Neural cell (in vitro differentiated cells): Measurements from ENCODE around the gene SREBF1. TPM values are rescaled to one million over a fixed set of nuclear protein-coding genes. Genes with fewer than 3 reads are reported as not detected.

Source experiments
- H2AFZ ChIP-seq: fragments of 200-600, 300-800 bp; sonication (generic), shearing (Covaris generic); 2 replicates; pipeline ENCODE4 v1.6.0; 2014; ENCODE audit warnings: low read depth, mild to moderate bottlenecking, antibody characterized with exemption, low read length, moderate library complexity
- H3F3A ChIP-seq: fragments of 200-600 bp; shearing (Covaris generic); 2 replicates; pipeline ENCODE4 v1.6.1; 2016; ENCODE audit warnings: mild to moderate bottlenecking, moderate library complexity, mixed read lengths, antibody characterized with exemption, low read length; ENCODE audit not compliant: insufficient read depth, poor library complexity, severe bottlenecking
- H3K27ac ChIP-seq: fragments of 200-600, 300-800 bp; sonication (generic), shearing (Covaris generic); 2 replicates; pipeline ENCODE4 v1.5.1; 2014; ENCODE audit warnings: mild to moderate bottlenecking, low read length, moderate library complexity
- H3K27me3 ChIP-seq: fragments of 300-800, 200-600 bp; sonication (generic), shearing (Covaris generic); 2 replicates; pipeline ENCODE4 v1.6.0; 2014; ENCODE audit warnings: mild to moderate bottlenecking, low read depth, low read length, moderate library complexity; ENCODE audit not compliant: insufficient read depth
- H3K36me3 ChIP-seq: fragments of 300-800, 200-600 bp; sonication (generic), shearing (Covaris generic); 2 replicates; pipeline ENCODE4 v1.5.1; 2014; ENCODE audit warnings: mild to moderate bottlenecking, antibody characterized with exemption, low read length, moderate library complexity; ENCODE audit not compliant: insufficient read depth
- H3K4me2 ChIP-seq: fragments of 300-800, 200-600 bp; sonication (generic), shearing (Covaris generic); 2 replicates; pipeline ENCODE4 v1.6.0; 2014; ENCODE audit warnings: mild to moderate bottlenecking, low read length
- H3K4me3 ChIP-seq: fragments of 300-800, 200-600 bp; sonication (generic), shearing (Covaris generic); 2 replicates; pipeline ENCODE4 v1.5.1; 2014; ENCODE audit warnings: mild to moderate bottlenecking, low read length, moderate library complexity
- H3K79me2 ChIP-seq: fragments of 200-600 bp; shearing (Covaris generic); replicated peaks from 2 replicates; pipeline ENCODE4 v1.6.0; 2014; ENCODE audit warnings: mild to moderate bottlenecking, low read length, moderate library complexity; ENCODE audit not compliant: insufficient read depth
- H3K9ac ChIP-seq: fragments of 300-800, 200-600 bp; sonication (generic), shearing (Covaris generic); 2 replicates; pipeline ENCODE4 v1.6.1; 2016; ENCODE audit warnings: mild to moderate bottlenecking, low read length, mixed read lengths
- H3K9me2 ChIP-seq: fragments of 200-600 bp; shearing (Covaris generic); 2 replicates; pipeline ENCODE4 v1.6.1; 2016; ENCODE audit warnings: mild to moderate bottlenecking, low read length, mixed read lengths; ENCODE audit not compliant: insufficient read depth
- H3K9me3 ChIP-seq: fragments of 200-600, 300-800 bp; sonication (generic), shearing (Covaris generic); 2 replicates; pipeline ENCODE4 v1.6.1; 2016; ENCODE audit warnings: mild to moderate bottlenecking, mixed run types, low read length, moderate library complexity, mixed read lengths
- H4K20me1 ChIP-seq: fragments of 200-600 bp; shearing (Covaris generic); 2 replicates; pipeline ENCODE4 v1.6.1; 2016; ENCODE audit warnings: mild to moderate bottlenecking, mixed run types; ENCODE audit not compliant: insufficient read depth
- CTCF ChIP-seq: fragments of 450-650 bp; IDR thresholded peaks from 2 replicates; pipeline ENCODE4 v1.5.1; 2014; ENCODE audit warnings: antibody characterized with exemption, mild to moderate bottlenecking, moderate library complexity; ENCODE audit not compliant: poor library complexity, severe bottlenecking
- EP300 ChIP-seq: fragments of 450-650 bp; conservative IDR thresholded peaks from 2 replicates; pipeline ENCODE4 v1.6.1; 2014; ENCODE audit warnings: antibody characterized with exemption, mild to moderate bottlenecking, moderate library complexity; ENCODE audit not compliant: poor library complexity, severe bottlenecking
- EZH2 ChIP-seq: fragments of 200-600, 300-800 bp; shearing (Covaris generic), sonication (generic); IDR thresholded peaks from 2 replicates; pipeline ENCODE4 v1.6.1; 2014; ENCODE audit warnings: antibody characterized with exemption, low read length, borderline replicate concordance, mild to moderate bottlenecking; ENCODE audit not compliant: insufficient read depth, poor library complexity, severe bottlenecking
- MXI1 ChIP-seq: fragments of 450-650 bp; conservative IDR thresholded peaks from 2 replicates; pipeline ENCODE4 v1.6.1; 2014; ENCODE audit warnings: antibody characterized with exemption, mild to moderate bottlenecking; ENCODE audit not compliant: poor library complexity, severe bottlenecking
- POLR2AphosphoS5 ChIP-seq: IDR thresholded peaks from 2 replicates; pipeline ENCODE4 v1.6.1; 2012
- RAD21 ChIP-seq: fragments of 450-650 bp; conservative IDR thresholded peaks from 2 replicates; pipeline ENCODE4 v1.6.1; 2014; ENCODE audit warnings: antibody characterized with exemption, mild to moderate bottlenecking, moderate library complexity
- REST ChIP-seq: IDR thresholded peaks from 2 replicates; pipeline ENCODE4 v1.6.1; 2012; ENCODE audit warnings: borderline replicate concordance
- SMC3 ChIP-seq: fragments of 450-650 bp; conservative IDR thresholded peaks from 2 replicates; pipeline ENCODE4 v1.6.1; 2014; ENCODE audit warnings: antibody characterized with exemption, mild to moderate bottlenecking, moderate library complexity; ENCODE audit not compliant: poor library complexity
- TAF1 ChIP-seq: IDR thresholded peaks from 2 replicates; pipeline ENCODE4 v1.6.1; 2012; ENCODE audit warnings: low read depth
- polyA plus RNA-seq: library from polyadenylated mRNA; depleted of rRNA; stranded (reverse); fragments of >200 nt; gene quantifications from 2 replicates; pipeline ENCODE4 v1.2.3, GENCODE V29; 2014

SREBF1 gene
- polyA plus RNA-seq, 1 donor from 2014 or later, result 22.5 TPM

GRCh38 chr17:17842111-17842876 is 5.5 kb upstream of the SREBF1 start:
- Histone ChIP-seq H4K20me1 (no peaks in the 10 kb centered on the region), H3K9ac (no peak overlapping the region), H3K4me2 (no peak overlapping the region), H3K9me2 (no peaks in the 10 kb centered on the region), H3K4me3 (no peak overlapping the region), H3K9me3 (no peaks in the 10 kb centered on the region), H2AFZ (no peak overlapping the region), H3K36me3 (no peaks in the 10 kb centered on the region), H3K27ac (no peak overlapping the region), H3K79me2 (no peaks in the 10 kb centered on the region), H3K27me3 (no peaks in the 10 kb centered on the region), H3F3A (no peaks in the 10 kb centered on the region)
- TF ChIP-seq TAF1, result no peak
- no peak for TF ChIP-seq CTCF
- TF ChIP-seq SMC3, result no peak
- no peak for TF ChIP-seq POLR2AphosphoS5
- TF ChIP-seq REST, result no peak
- no peak for TF ChIP-seq EP300
- no peak for TF ChIP-seq MXI1
- no peak for TF ChIP-seq EZH2
- no peak for TF ChIP-seq RAD21

GRCh38 chr17:17841601-17842025 is 4.8 kb upstream of the SREBF1 start:
- Histone ChIP-seq H3K9ac (no peak overlapping the region), H3K27ac (no peak overlapping the region)

More at GRCh38 chr17:17841601-17842025, 4.8 kb upstream of the SREBF1 start:
- H3K27me3 ChIP-seq, result no peaks in the 10 kb centered on the region
- no peak for TF ChIP-seq MXI1
- TF ChIP-seq EP300, result no peak
- TF ChIP-seq EZH2, result no peak
- no peak for TF ChIP-seq POLR2AphosphoS5
- TF ChIP-seq CTCF, result no peak
- no peak for TF ChIP-seq TAF1
- TF ChIP-seq RAD21, result no peak
- TF ChIP-seq REST, result no peak
- no peak for TF ChIP-seq SMC3
- H3K9me2 ChIP-seq, result no peaks in the 10 kb centered on the region
- no peaks in the 10 kb centered on the region for H4K20me1 ChIP-seq
- H3K4me3 ChIP-seq, result no peak overlapping the region
- no peaks in the 10 kb centered on the region for H3K79me2 ChIP-seq
- no peak overlapping the region for H2AFZ ChIP-seq
- H3K36me3 ChIP-seq, result no peaks in the 10 kb centered on the region
- H3K4me2 ChIP-seq, result no peak overlapping the region
- no peaks in the 10 kb centered on the region for H3F3A ChIP-seq
- no peaks in the 10 kb centered on the region for H3K9me3 ChIP-seq
